Keratinocyte (primary cell): ENCODE measurements around the gene GRM5. TPM values are rescaled to one million over a fixed set of nuclear protein-coding genes. Genes with fewer than 3 reads are reported as not detected.

Source experiments
- DNase-seq: peaks from one replicate; pipeline ENCODE4 v3.0.0-alpha.2; 2011; ENCODE audit warnings: low read depth, missing footprints, low spot score
- FAIRE-seq: peaks from 2 replicates; lab custom pipeline; 2011; peaks lifted over from hg19 to GRCh38; lab: Jason Lieb, UNC
- H2AFZ ChIP-seq: 2 replicates; pipeline ENCODE4 v1.6.0; 2012; ENCODE audit warnings: low read length, control low read depth, inconsistent platforms; ENCODE audit not compliant: control insufficient read depth
- H3K27ac ChIP-seq: 2 replicates; pipeline ENCODE4 v1.5.1; 2011; ENCODE audit warnings: low read length; ENCODE audit not compliant: control insufficient read depth, insufficient read depth
- H3K27me3 ChIP-seq: 3 replicates; pipeline ENCODE4 v1.6.0; 2011; ENCODE audit warnings: low read length; ENCODE audit not compliant: control insufficient read depth, insufficient read depth; ENCODE audit errors: extremely low read depth
- H3K36me3 ChIP-seq, 2 experiments: 2 replicates in 1 of 2; 3 replicates in 1 of 2; pipeline ENCODE4 v1.5.1; 2011; ENCODE audit warnings: low read length in 2 of 2, mild to moderate bottlenecking in 1 of 2; ENCODE audit not compliant: control insufficient read depth in 2 of 2, insufficient read depth in 2 of 2; ENCODE audit errors: extremely low read depth in 1 of 2
- H3K4me1 ChIP-seq: 3 replicates; pipeline ENCODE4 v1.5.1; 2011; ENCODE audit warnings: low read length; ENCODE audit not compliant: control insufficient read depth, insufficient read depth; ENCODE audit errors: extremely low read depth
- H3K4me2 ChIP-seq: 3 replicates; pipeline ENCODE4 v1.6.0; 2011; ENCODE audit warnings: low read depth, low read length; ENCODE audit not compliant: control insufficient read depth, insufficient read depth; ENCODE audit errors: extremely low read depth
- H3K4me3 ChIP-seq, 3 experiments: fragments of 200-600 bp in 1 of 3; sonication (generic) in 1 of 3; 2 replicates in 2 of 3; 3 replicates in 1 of 3; pipeline ENCODE4 v1.5.1; 2011 to 2016; ENCODE audit warnings: low read length in 3 of 3, mild to moderate bottlenecking in 3 of 3, control low read depth in 2 of 3, inconsistent platforms in 1 of 3, low read depth in 1 of 3, mixed read lengths in 1 of 3, mixed run types in 1 of 3, moderate library complexity in 1 of 3; ENCODE audit not compliant: control insufficient read depth in 2 of 3, insufficient read depth in 2 of 3; ENCODE audit errors: extremely low read depth in 1 of 3
- H3K79me2 ChIP-seq: 2 replicates; pipeline ENCODE4 v1.6.0; 2012; ENCODE audit warnings: low read length; ENCODE audit not compliant: control insufficient read depth, insufficient read depth
- H3K9ac ChIP-seq: 3 replicates; pipeline ENCODE4 v1.6.0; 2011; ENCODE audit warnings: low read length; ENCODE audit not compliant: control insufficient read depth, insufficient read depth; ENCODE audit errors: extremely low read depth
- H3K9me1 ChIP-seq: 3 replicates; pipeline ENCODE4 v1.6.0; 2011; ENCODE audit warnings: low read length; ENCODE audit not compliant: control insufficient read depth, insufficient read depth; ENCODE audit errors: extremely low read depth
- H3K9me3 ChIP-seq: 2 replicates; pipeline ENCODE4 v1.5.1; 2012; ENCODE audit warnings: low read depth, low read length; ENCODE audit not compliant: control insufficient read depth
- H4K20me1 ChIP-seq: 3 replicates; pipeline ENCODE4 v1.6.0; 2011; ENCODE audit warnings: low read length; ENCODE audit not compliant: control insufficient read depth, insufficient read depth; ENCODE audit errors: extremely low read depth
- EZH2 ChIP-seq: IDR thresholded peaks from one replicate; pipeline ENCODE4 v1.6.1; 2012; ENCODE audit warnings: inconsistent platforms, mild to moderate bottlenecking, low read length, moderate library complexity
- dilution Hi-C: fragments of 300-500 bp; cut with MboI; formaldehyde crosslinking; loops from one replicate; pipeline ENCODE4 v1.7.0; 2020; ENCODE audit warnings: low sequenced_read_pairs; ENCODE audit not compliant: extremely low pct_ligation_motif_present
- polyA plus RNA-seq, 5 experiments: library from polyadenylated mRNA; depleted of rRNA in 3 of 5; stranded (reverse) in 3 of 5; stranded (forward) in 1 of 5; unstranded in 1 of 5; fragments of >200 nt; gene quantifications; 1 replicate in 1 of 5; 2 replicates in 3 of 5; 3 replicates in 1 of 5; pipeline versions ENCODE4 v1.2.1 to v1.2.3, GENCODE V29; 2011 to 2012; ENCODE audit warnings: missing spikeins in 2 of 5, low read depth in 1 of 5, low replicate concordance in 1 of 5
- TF ChIP-seq, protein P1 (sequence below), 3 experiments: IDR thresholded peaks in 1 of 3; conservative IDR thresholded peaks in 1 of 3; optimal IDR thresholded peaks in 1 of 3; 2 replicates in 2 of 3; 3 replicates in 1 of 3; pipeline versions ENCODE3 to v1.5.1; 2011; ENCODE audit warnings: low read length in 3 of 3, mild to moderate bottlenecking in 3 of 3, moderate library complexity in 2 of 3, control low read depth in 1 of 3, inconsistent platforms in 1 of 3; ENCODE audit not compliant: insufficient read depth in 2 of 3; ENCODE audit errors: extremely low read depth in 1 of 3

GRM5 gene
- polyA plus RNA-seq, 1 donor (not counting 4 experiments of a cell fraction or from before 2014, with no cell fraction given), result not detected

- Histone ChIP-seq H3K4me2 (no peak overlapping the region), H3K9ac (no peak overlapping the region), H3K4me3 (no peak overlapping the region), H3K27me3 (no peaks in the 10 kb centered on the region), H3K4me1 (no peaks in the 10 kb centered on the region), H3K9me1 (no peaks in the 10 kb centered on the region), H3K79me2 (no peaks in the 10 kb centered on the region), H4K20me1 (no peaks in the 10 kb centered on the region), H2AFZ (no peak overlapping the region), H3K36me3 (no peaks in the 10 kb centered on the region), H3K9me3 (no peaks in the 10 kb centered on the region), H3K27ac (no peak overlapping the region)
- DNase-seq, result no peak
- no peak for TF ChIP-seq EZH2
- TF ChIP-seq, protein P1, sequence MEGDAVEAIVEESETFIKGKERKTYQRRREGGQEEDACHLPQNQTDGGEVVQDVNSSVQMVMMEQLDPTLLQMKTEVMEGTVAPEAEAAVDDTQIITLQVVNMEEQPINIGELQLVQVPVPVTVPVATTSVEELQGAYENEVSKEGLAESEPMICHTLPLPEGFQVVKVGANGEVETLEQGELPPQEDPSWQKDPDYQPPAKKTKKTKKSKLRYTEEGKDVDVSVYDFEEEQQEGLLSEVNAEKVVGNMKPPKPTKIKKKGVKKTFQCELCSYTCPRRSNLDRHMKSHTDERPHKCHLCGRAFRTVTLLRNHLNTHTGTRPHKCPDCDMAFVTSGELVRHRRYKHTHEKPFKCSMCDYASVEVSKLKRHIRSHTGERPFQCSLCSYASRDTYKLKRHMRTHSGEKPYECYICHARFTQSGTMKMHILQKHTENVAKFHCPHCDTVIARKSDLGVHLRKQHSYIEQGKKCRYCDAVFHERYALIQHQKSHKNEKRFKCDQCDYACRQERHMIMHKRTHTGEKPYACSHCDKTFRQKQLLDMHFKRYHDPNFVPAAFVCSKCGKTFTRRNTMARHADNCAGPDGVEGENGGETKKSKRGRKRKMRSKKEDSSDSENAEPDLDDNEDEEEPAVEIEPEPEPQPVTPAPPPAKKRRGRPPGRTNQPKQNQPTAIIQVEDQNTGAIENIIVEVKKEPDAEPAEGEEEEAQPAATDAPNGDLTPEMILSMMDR (optimal IDR thresholded peaks at IDR 0.05 in 1 of 3, IDR thresholded peaks at IDR 0.05 in 1 of 3, conservative IDR thresholded peaks at IDR 0.05 in 1 of 3; ENCODE audit: extremely low read depth in 1 of 3, insufficient read depth in 2 of 3, low read length in 3 of 3), result no peak
- no peak for FAIRE-seq
- dilution Hi-C loops, result no loop called here
These were observed 364.0 kb downstream of the GRM5 start for GRCh38 chr11:88701816-88702215.

GRCh38 chr11:88697139-88697538 lies 368.6 kb downstream of the GRM5 start:
- Histone ChIP-seq H4K20me1 (no peaks in the 10 kb centered on the region), H3K4me1 (no peaks in the 10 kb centered on the region), H3K9me3 (no peaks in the 10 kb centered on the region), H3K4me2 (no peak overlapping the region), H3K27ac (no peak overlapping the region), H3K36me3 (no peaks in the 10 kb centered on the region), H3K79me2 (no peaks in the 10 kb centered on the region), H3K9me1 (no peaks in the 10 kb centered on the region), H2AFZ (no peak overlapping the region), H3K27me3 (peaks cover 3% of the 10 kb centered on the region), H3K9ac (no peak overlapping the region), H3K4me3 (no peak overlapping the region)
- dilution Hi-C loops, result no loop called here
- no peak for FAIRE-seq
- no peak for DNase-seq
- TF ChIP-seq EZH2, result no peak
- TF ChIP-seq, protein P1 (optimal IDR thresholded peaks at IDR 0.05 in 1 of 3, IDR thresholded peaks at IDR 0.05 in 1 of 3, conservative IDR thresholded peaks at IDR 0.05 in 1 of 3; ENCODE audit: extremely low read depth in 1 of 3, insufficient read depth in 2 of 3, low read length in 3 of 3), result no peak
